Bronchial epithelial cell (primary cell): Measurements from ENCODE around the gene TGFA. TPM values are rescaled to one million over a fixed set of nuclear protein-coding genes. Genes with fewer than 3 reads are reported as not detected.

Experiments used
- DNase-seq: peaks from one replicate; pipeline ENCODE4 v3.0.0-alpha.2; 2010; ENCODE audit warnings: low read depth
- FAIRE-seq: peaks from 2 replicates; lab custom pipeline; 2011; peaks lifted over from hg19 to GRCh38; lab: Jason Lieb, UNC
- H3K27me3 ChIP-seq: 2 replicates; pipeline ENCODE4 v1.5.1; 2011; ENCODE audit warnings: low read length; ENCODE audit not compliant: control insufficient read depth, insufficient read depth
- H3K36me3 ChIP-seq: 2 replicates; pipeline ENCODE4 v1.5.1; 2011; ENCODE audit warnings: low read length; ENCODE audit not compliant: control insufficient read depth, insufficient read depth
- H3K4me3 ChIP-seq: 2 replicates; pipeline ENCODE4 v1.5.1; 2011; ENCODE audit warnings: mild to moderate bottlenecking, low read depth, low read length, control low read depth
- CTCF ChIP-seq: IDR thresholded peaks from 2 replicates; pipeline ENCODE4 v1.5.1; 2011; ENCODE audit warnings: mild to moderate bottlenecking, moderate library complexity, low read length, control low read depth, inconsistent platforms; ENCODE audit not compliant: insufficient read depth, severe bottlenecking
- total RNA-seq: library from RNA; depleted of rRNA; stranded (reverse); fragments of >200 nt; gene quantifications from 2 replicates; pipeline ENCODE4 v1.2.1, GENCODE V29; 2014

Gene TGFA
- total RNA-seq, 1 donor from 2014 or later, result 85.3 TPM

DNA sequence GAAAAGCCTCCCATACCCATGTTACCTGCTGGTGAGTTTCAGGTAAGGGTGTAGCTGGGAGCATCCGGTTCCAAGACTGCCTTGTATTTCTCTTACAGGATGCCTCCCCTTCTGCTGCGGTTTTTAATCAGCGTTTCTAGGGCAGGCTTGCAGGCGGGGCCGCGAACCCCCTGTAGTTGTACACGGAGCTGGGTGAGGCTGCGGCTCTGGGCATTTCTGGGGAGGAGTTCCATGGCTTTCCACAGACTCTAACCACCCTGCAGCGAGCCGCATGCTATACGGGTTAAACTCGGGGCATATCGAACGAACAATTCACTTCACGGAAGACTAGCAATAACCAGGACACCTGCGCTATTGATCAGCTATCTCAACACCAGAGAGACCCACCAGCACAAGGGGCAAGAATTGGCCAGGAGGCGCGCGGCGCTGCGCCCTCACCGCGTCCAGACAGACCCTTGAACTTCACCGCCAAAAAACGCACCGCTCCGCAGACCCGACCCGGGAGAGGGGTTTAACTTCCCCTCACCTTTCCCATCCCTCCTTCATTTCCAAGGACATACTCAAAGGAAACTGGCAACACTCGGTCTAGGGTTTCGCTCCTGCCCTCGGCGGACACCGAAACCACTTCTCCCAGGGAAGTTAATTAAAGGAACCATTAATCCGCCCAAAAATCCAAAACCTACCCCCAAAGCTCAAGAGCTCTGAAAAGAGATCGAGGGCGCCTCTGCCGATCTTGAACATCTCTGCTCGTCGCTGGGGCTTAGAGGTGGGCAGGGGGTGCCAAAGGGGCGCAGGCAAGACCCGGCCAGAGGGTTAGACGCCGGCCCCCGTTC, 909 bp downstream of the TGFA start:
- DNase-seq (peak; percentile 52), FAIRE-seq (no peak)
- Histone ChIP-seq H3K27me3 (no peaks in the 10 kb centered on the region), H3K36me3 (no peaks in the 10 kb centered on the region), H3K4me3 (peak overlapping the region; percentile 89)
- no peak for TF ChIP-seq CTCF

DNA sequence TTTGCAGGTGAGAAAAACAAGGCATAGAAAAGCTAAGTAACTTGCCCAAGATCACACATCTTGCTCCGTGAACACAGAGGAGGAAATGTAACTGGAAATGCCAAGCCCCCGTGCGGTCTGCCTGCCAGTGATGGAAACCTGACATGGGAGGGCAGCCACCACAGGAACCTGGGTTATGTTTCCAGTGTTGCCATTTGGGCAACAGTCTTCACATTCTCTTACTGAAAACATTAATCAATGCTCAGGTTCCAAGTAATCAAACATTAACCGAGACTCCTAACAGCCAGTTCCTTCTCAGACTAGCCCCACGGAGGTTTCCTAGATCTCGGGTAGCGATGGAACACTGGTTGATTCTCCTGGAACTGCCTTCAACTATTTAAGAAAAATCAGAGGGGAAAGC, 2.5 kb downstream of the TGFA start:
- DNase-seq, result no peak
- H3K36me3 ChIP-seq, result no peaks in the 10 kb centered on the region
- no peak overlapping the region for H3K4me3 ChIP-seq
- H3K27me3 ChIP-seq, result no peaks in the 10 kb centered on the region
- no peak for FAIRE-seq
- TF ChIP-seq CTCF, result no peak

GRCh38 chr2:70549962-70550361, 3.7 kb downstream of the TGFA start:
- H3K4me3 ChIP-seq, result no peak overlapping the region
- DNase-seq (no peak), FAIRE-seq (no peak)
- H3K27me3 ChIP-seq, result no peaks in the 10 kb centered on the region
- H3K36me3 ChIP-seq, result no peaks in the 10 kb centered on the region
- no peak for TF ChIP-seq CTCF

GRCh38 chr2:70549064-70549710, 4.4 kb downstream of the TGFA start:
- H3K4me3 ChIP-seq, result no peak overlapping the region
- no peak for DNase-seq
- H3K27me3 ChIP-seq, result no peaks in the 10 kb centered on the region
- no peak for TF ChIP-seq CTCF
- H3K36me3 ChIP-seq, result no peaks in the 10 kb centered on the region
- peak; percentile 80 for FAIRE-seq

DNA sequence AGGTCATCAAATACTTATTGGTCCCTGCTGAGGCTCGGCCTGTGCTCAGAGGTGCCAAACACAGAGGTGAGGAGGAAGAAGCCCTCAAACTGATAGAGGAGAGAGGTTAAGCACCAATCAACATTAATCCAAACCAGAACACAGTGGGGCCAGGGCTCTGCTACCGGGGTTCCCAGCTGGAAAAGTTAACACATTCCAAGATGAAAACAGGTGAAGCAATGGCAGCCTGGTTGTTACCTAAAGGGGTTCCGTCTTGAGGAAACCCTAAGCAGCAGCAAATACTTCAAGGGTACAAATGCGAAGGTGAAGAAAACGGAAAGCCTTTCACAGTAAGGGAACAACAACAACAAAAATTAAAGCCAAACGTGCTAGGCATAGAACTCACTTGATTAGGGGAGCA, 5.4 kb downstream of the TGFA start:
- no peak for FAIRE-seq
- no peak for TF ChIP-seq CTCF
- Histone ChIP-seq H3K36me3 (no peaks in the 10 kb centered on the region), H3K27me3 (no peaks in the 10 kb centered on the region), H3K4me3 (no peak overlapping the region)
- no peak for DNase-seq

DNA sequence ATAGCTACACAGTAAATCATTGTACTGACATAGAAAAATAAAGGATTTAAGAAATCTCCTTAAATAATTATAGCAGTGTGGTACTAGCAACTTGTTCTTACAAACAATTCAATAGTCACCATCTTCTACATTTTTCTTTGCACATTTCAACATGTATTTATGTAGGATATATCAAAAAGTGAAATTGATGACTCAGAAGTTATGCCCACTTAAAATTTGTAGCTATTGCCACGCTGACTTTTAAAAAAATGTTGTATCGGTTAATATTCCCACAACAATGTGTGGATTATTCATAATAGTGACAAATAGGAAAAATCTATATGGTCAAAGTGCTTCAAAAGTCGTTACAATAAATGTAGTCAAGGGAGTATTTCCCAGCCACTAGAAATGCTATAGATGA, 6.7 kb downstream of the TGFA start:
- no peak overlapping the region for H3K4me3 ChIP-seq
- no peaks in the 10 kb centered on the region for H3K36me3 ChIP-seq
- FAIRE-seq, result no peak
- no peaks in the 10 kb centered on the region for H3K27me3 ChIP-seq
- no peak for TF ChIP-seq CTCF
- no peak for DNase-seq
